HL-60 (cell line): ENCODE measurements around the gene SCYGR5.

Experiments
- DNase-seq, 2 experiments: peaks; one replicate each; pipeline ENCODE4 v3.0.0-alpha.2; 2010 to 2020; ENCODE audit warnings: low read depth in 1 of 2, low spot score in 1 of 2
- H3K27ac ChIP-seq: fragments of 250-450 bp; sonication (Bioruptor Pico); replicated peaks from 2 replicates; pipeline ENCODE4 v1.5.1; 2020; ENCODE audit warnings: mild to moderate bottlenecking, moderate library complexity
- H3K27me3 ChIP-seq: fragments of 250-450 bp; sonication (Bioruptor Pico); 2 replicates; pipeline ENCODE4 v1.5.1; 2021; ENCODE audit warnings: mild to moderate bottlenecking, moderate library complexity; ENCODE audit not compliant: insufficient read depth, poor library complexity, severe bottlenecking
- H3K4me3 ChIP-seq: replicated peaks from 2 replicates; pipeline ENCODE4 v1.5.1; 2011; ENCODE audit warnings: mild to moderate bottlenecking, control low read depth, low read length; ENCODE audit not compliant: insufficient read depth
- GABPA ChIP-seq: IDR thresholded peaks from 2 replicates; pipeline ENCODE4 v1.6.1; 2012; ENCODE audit warnings: low read depth
- POLR2AphosphoS5 ChIP-seq: IDR thresholded peaks from 2 replicates; pipeline ENCODE4 v1.6.1; 2012; ENCODE audit warnings: low read depth
- SPI1 ChIP-seq: IDR thresholded peaks from 2 replicates; pipeline ENCODE4 v1.6.1; 2012; ENCODE audit warnings: low read depth, mild to moderate bottlenecking, borderline replicate concordance
- TF ChIP-seq, protein P1 (sequence below): IDR thresholded peaks from 2 replicates; pipeline ENCODE4 v1.6.1; 2012; ENCODE audit warnings: low read depth; ENCODE audit not compliant: insufficient replicate concordance
- TF ChIP-seq, protein P2 (sequence below): IDR thresholded peaks from one replicate; pipeline ENCODE4 v1.5.1; 2011; ENCODE audit warnings: low read length, control low read depth, inconsistent platforms; ENCODE audit not compliant: insufficient read depth

Gene SCYGR5

GRCh38 chr2:227634201-227634600 is 32.4 kb upstream of the SCYGR5 start:
- Histone ChIP-seq H3K27me3 (peaks cover 8% of the 10 kb centered on the region), H3K4me3 (no peak overlapping the region), H3K27ac (no peak overlapping the region)
- TF ChIP-seq, protein P1, sequence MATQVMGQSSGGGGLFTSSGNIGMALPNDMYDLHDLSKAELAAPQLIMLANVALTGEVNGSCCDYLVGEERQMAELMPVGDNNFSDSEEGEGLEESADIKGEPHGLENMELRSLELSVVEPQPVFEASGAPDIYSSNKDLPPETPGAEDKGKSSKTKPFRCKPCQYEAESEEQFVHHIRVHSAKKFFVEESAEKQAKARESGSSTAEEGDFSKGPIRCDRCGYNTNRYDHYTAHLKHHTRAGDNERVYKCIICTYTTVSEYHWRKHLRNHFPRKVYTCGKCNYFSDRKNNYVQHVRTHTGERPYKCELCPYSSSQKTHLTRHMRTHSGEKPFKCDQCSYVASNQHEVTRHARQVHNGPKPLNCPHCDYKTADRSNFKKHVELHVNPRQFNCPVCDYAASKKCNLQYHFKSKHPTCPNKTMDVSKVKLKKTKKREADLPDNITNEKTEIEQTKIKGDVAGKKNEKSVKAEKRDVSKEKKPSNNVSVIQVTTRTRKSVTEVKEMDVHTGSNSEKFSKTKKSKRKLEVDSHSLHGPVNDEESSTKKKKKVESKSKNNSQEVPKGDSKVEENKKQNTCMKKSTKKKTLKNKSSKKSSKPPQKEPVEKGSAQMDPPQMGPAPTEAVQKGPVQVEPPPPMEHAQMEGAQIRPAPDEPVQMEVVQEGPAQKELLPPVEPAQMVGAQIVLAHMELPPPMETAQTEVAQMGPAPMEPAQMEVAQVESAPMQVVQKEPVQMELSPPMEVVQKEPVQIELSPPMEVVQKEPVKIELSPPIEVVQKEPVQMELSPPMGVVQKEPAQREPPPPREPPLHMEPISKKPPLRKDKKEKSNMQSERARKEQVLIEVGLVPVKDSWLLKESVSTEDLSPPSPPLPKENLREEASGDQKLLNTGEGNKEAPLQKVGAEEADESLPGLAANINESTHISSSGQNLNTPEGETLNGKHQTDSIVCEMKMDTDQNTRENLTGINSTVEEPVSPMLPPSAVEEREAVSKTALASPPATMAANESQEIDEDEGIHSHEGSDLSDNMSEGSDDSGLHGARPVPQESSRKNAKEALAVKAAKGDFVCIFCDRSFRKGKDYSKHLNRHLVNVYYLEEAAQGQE, result no peak
- TF ChIP-seq POLR2AphosphoS5, result no peak
- no peak for TF ChIP-seq SPI1
- TF ChIP-seq, protein P2, sequence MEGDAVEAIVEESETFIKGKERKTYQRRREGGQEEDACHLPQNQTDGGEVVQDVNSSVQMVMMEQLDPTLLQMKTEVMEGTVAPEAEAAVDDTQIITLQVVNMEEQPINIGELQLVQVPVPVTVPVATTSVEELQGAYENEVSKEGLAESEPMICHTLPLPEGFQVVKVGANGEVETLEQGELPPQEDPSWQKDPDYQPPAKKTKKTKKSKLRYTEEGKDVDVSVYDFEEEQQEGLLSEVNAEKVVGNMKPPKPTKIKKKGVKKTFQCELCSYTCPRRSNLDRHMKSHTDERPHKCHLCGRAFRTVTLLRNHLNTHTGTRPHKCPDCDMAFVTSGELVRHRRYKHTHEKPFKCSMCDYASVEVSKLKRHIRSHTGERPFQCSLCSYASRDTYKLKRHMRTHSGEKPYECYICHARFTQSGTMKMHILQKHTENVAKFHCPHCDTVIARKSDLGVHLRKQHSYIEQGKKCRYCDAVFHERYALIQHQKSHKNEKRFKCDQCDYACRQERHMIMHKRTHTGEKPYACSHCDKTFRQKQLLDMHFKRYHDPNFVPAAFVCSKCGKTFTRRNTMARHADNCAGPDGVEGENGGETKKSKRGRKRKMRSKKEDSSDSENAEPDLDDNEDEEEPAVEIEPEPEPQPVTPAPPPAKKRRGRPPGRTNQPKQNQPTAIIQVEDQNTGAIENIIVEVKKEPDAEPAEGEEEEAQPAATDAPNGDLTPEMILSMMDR, result no peak
- TF ChIP-seq GABPA, result no peak
- no peak for DNase-seq

- no peak overlapping the region for H3K27ac ChIP-seq
- peaks cover 4% of the 10 kb centered on the region for H3K27me3 ChIP-seq
- no peak overlapping the region for H3K4me3 ChIP-seq
- TF ChIP-seq POLR2AphosphoS5 (no peak), SPI1 (no peak), GABPA (no peak)
- TF ChIP-seq, protein P1, result no peak
- TF ChIP-seq, protein P2, result no peak
- DNase-seq, result no peak
Observed at GRCh38 chr2:227642656-227643055, 23.9 kb upstream of the SCYGR5 start.

DNA sequence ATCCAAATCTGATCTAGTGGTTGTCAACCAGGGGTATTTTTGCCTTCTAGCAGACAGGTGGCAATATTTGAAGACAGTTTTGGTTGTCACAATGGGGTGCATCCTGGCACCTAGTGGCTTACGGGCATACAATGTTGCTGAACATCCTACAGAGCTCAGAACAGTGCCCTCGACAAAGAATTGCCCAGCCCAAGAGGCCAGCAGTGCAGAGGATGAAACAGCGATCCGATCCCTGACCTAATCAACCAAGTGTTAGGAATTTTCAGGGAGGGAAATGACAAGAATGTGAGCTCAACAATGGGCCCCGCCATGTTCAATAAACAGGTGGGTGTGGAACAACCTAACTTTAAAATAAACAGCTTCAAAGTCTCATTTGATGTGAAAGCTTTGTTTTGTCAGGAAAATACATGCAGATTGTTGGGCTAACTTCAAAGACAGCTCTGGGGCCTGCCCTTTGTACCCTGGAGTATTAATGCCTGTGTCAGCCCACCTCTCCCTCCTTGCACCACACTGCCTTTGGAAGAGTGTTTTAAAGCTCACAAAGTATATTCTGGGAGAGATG is 22.5 kb upstream of the SCYGR5 start:
- H3K27ac ChIP-seq, result no peak overlapping the region
- TF ChIP-seq, protein P1, result no peak
- TF ChIP-seq, protein P2, result no peak
- TF ChIP-seq SPI1, result no peak
- no peak for TF ChIP-seq GABPA
- no peak for TF ChIP-seq POLR2AphosphoS5
- DNase-seq, result no peak

More for the DNA sequence above, 22.5 kb upstream of the SCYGR5 start:
- Histone ChIP-seq H3K4me3 (no peak overlapping the region), H3K27me3 (peaks cover 4% of the 10 kb centered on the region)
